Measurements from ENCODE around the gene CDKN1A.
A peak's percentile ranks its signal among the peaks of the same experiment; 100 is the strongest.

The CDKN1A gene

GRCh38 chr6:36682328-36683144 is 4.0 kb downstream of the CDKN1A start:
- peaks cover 56% of the 10 kb centered on the region for H3K36me3 ChIP-seq (ENCODE audit: control insufficient read depth, insufficient read depth, low read length)
- H3K27me3 ChIP-seq (replicated peaks; ENCODE audit: control insufficient read depth, insufficient read depth, low read length) = no peaks in the 10 kb centered on the region
- peak overlapping the region; percentile 63 for H3K4me3 ChIP-seq (replicated peaks; ENCODE audit: low read depth, low read length)
- TF ChIP-seq CTCF (IDR thresholded peaks at IDR 0.05; ENCODE audit: insufficient read depth, low read length, poor library complexity, severe bottlenecking) = no peak
- DNase-seq (ENCODE audit: extremely low read depth, insufficient read length) = peak; percentile 82

GRCh38 chr6:36683145-36683655 is 4.7 kb downstream of the CDKN1A start:
- no peaks in the 10 kb centered on the region for H3K27me3 ChIP-seq (replicated peaks; ENCODE audit: control insufficient read depth, insufficient read depth, low read length)
- peak overlapping the region; percentile 63 for H3K4me3 ChIP-seq (replicated peaks; ENCODE audit: low read depth, low read length)
- H3K36me3 ChIP-seq (ENCODE audit: control insufficient read depth, insufficient read depth, low read length) = peaks cover 56% of the 10 kb centered on the region
- DNase-seq (ENCODE audit: extremely low read depth, insufficient read length) = no peak
- no peak for TF ChIP-seq CTCF (IDR thresholded peaks at IDR 0.05; ENCODE audit: insufficient read depth, low read length, poor library complexity, severe bottlenecking)

- H3K36me3 ChIP-seq (ENCODE audit: control insufficient read depth, insufficient read depth, low read length) = peaks cover 56% of the 10 kb centered on the region
- TF ChIP-seq CTCF (IDR thresholded peaks at IDR 0.05; ENCODE audit: insufficient read depth, low read length, poor library complexity, severe bottlenecking) = no peak
- peak overlapping the region; percentile 63 for H3K4me3 ChIP-seq (replicated peaks; ENCODE audit: low read depth, low read length)
- DNase-seq (ENCODE audit: extremely low read depth, insufficient read length) = no peak
- H3K27me3 ChIP-seq (replicated peaks; ENCODE audit: control insufficient read depth, insufficient read depth, low read length) = no peaks in the 10 kb centered on the region
Observed at GRCh38 chr6:36683656-36684446, 5.3 kb downstream of the CDKN1A start.

- Histone ChIP-seq H3K36me3 (ENCODE audit: control insufficient read depth, insufficient read depth, low read length) (peaks cover 52% of the 10 kb centered on the region), H3K4me3 (replicated peaks; ENCODE audit: low read depth, low read length) (no peak overlapping the region), H3K27me3 (replicated peaks; ENCODE audit: control insufficient read depth, insufficient read depth, low read length) (no peaks in the 10 kb centered on the region)
- no peak for DNase-seq (ENCODE audit: extremely low read depth, insufficient read length)
- TF ChIP-seq CTCF (IDR thresholded peaks at IDR 0.05; ENCODE audit: insufficient read depth, low read length, poor library complexity, severe bottlenecking) = no peak
Observed at GRCh38 chr6:36684447-36684812, 5.9 kb downstream of the CDKN1A start.

- Histone ChIP-seq H3K27me3 (replicated peaks; ENCODE audit: control insufficient read depth, insufficient read depth, low read length) (no peaks in the 10 kb centered on the region), H3K36me3 (ENCODE audit: control insufficient read depth, insufficient read depth, low read length) (peaks cover 46% of the 10 kb centered on the region), H3K4me3 (replicated peaks; ENCODE audit: low read depth, low read length) (no peak overlapping the region)
- no peak for TF ChIP-seq CTCF (IDR thresholded peaks at IDR 0.05; ENCODE audit: insufficient read depth, low read length, poor library complexity, severe bottlenecking)
- DNase-seq (ENCODE audit: extremely low read depth, insufficient read length) = no peak
Observed at GRCh38 chr6:36685166-36685924, 6.8 kb downstream of the CDKN1A start.
